Endometrial microvascular endothelial cells (primary cell): Measurements from ENCODE around the gene ADD1. TPM values are rescaled to one million over a fixed set of nuclear protein-coding genes. Genes with fewer than 3 reads are reported as not detected.

ENCODE experiments used
- in situ Hi-C: cut with HindIII; loops from 2 replicates; pipeline ENCODE4 v1.10.0; 2017; ENCODE audit warnings: low sequenced_read_pairs, low pct_unique_long_range_greater_than_20kb; ENCODE audit errors: inconsistent ontology term
- total RNA-seq: library from RNA; depleted of rRNA; stranded (reverse); fragments of >200 nt; gene quantifications from one replicate; pipeline ENCODE4 v1.2.3, GENCODE V29; 2015; ENCODE audit errors: inconsistent ontology term

ADD1 gene
- total RNA-seq, 1 donor from 2014 or later, result 182 TPM

DNA sequence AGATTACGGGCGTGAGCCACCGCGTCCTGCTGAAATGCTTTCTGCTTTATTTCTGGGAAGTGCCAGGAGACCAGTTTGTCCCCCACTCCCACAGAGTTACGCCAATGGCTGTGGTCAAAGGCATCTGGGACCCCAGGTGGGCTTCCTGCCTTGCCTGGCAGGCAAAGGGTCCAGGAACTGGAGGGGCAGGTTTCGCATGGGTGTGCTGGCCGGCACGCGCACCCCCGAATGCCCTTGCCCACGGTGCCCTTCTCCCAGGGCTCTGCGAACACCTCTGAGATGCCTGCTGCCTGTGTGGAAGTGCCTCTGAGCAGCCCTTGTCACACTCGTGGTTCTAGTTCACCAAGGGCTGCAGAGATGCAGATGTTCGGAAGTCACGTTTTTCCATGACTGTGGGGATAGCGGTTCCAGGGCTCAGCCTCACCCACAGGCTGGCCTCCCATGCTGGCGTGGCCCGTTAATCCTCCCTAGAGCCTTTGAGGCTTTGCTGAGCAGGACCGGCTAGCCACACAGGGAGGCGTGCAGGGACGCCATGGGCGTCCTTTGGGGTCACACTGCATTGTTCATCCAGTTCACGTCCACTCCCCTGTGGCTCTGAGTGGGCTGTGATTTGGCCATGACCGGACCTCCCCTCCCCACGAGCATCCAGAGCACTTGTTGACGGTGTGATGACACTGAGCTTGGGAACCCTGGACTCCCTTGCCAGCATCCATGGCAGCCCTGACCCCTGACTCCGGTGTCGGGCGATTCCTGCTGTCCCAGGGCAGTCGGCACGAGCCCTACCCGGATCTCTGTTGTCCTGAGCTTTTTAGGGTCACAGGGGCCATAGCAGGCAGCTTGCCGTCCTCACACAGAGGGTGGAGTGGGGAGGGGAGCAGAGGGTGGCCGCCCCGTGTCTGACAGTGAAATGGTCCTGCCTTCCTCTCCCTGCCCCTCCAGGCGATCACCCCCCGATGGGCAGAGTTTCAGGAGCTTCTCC lies 12.7 kb upstream of the ADD1 start:
- in situ Hi-C loops, result no loop called here

GRCh38 chr4:2831611-2832308 lies 11.9 kb upstream of the ADD1 start:
- in situ Hi-C loops, result no loop called here

DNA sequence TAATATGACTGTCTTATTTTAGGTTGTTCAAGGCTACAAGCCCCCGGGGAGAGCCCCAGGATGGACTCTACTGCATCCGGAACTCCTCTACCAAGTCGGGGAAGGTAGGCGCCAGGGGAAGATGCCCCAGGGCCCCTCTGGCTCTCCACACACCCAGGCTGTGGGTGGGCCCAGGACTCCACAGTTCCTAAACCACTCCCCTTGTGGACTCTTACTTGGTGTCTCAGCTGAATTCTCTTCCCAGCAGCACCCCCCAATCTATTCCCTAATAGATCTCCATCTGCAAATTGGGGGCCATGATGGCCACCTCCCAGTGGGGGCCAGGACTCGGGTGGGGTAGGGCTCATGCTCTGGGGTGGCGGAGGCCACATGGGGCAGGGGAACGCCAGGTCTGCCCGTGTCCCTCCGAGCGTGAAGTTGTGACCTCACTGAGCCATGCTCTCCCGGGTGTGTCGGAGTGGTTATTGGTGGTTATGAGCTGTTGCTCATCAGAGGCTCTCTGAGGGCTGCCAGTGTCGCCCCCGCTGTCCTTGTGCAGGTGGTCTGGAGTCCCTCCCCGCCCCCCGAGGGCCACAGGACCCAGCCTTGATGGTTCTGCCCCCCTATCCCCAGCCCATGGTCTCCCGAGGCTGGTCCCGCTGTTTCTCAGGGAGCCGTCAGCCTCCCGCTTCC lies 11.2 kb upstream of the ADD1 start:
- in situ Hi-C loops, result no loop called here

- in situ Hi-C loops, result no loop called here
Observed at GRCh38 chr4:2832981-2833670, 10.5 kb upstream of the ADD1 start.

DNA sequence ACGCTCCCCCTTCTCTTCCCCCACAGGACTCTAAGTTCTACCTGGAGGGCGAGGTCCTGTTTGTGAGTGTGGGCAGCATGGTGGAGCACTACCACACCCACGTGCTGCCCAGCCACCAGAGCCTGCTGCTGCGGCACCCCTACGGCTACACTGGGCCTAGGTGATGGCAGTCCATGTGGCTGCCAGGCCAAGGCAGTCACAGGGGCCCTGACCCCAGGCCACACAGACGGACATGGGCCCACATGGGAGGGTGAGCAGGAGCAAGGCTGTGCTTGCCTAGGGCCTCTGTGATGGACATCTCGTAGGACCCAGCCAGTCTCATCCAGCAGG lies 10.0 kb upstream of the ADD1 start:
- in situ Hi-C loops, result no loop called here

- in situ Hi-C loops, result no loop called here
Observed at GRCh38 chr4:2834001-2834921, 9.4 kb upstream of the ADD1 start.

DNA sequence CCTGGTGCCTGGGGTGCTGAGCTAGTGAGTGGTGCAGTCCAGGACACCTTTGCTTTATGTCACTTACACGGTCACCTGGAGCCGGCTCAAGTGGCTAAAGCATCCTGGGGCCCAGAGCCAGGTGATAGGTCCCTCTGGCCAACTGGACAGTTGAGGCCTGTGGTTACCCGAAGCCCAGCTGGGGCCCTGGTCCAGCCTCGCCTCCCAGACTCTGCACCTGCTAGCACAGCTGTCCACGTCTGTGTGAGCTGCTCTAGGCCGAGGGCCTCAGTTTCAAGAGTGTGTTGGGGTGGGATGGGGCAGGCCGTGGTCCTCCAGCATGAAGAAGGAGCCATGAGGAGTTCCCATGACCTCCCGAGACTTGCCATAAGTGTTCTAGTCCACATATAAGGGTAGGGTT lies 7.7 kb upstream of the ADD1 start:
- in situ Hi-C loops, result no loop called here

DNA sequence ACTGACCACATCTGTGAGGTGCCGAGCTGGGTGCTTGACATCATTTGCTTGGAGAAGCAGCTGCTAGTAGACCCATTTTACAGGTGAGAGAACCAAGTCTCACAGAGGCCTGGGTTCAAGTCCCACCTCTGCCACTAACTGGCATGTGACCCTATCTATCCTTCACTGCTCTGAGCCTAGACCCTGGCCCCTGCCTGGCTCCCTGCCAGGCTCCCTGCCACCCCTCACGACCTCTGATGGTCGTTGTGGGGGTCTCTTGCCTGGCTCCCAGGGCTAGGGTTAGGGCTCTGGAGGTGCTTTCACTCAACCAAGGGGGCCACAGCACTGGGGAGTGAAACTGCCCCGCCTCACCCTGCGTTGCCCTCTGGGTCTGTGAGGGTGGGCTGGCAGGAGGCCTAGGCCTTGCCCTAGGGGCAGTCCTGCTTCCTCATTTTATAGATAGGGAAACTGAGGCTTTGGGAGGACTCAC lies 7.2 kb upstream of the ADD1 start:
- in situ Hi-C loops, result no loop called here

DNA sequence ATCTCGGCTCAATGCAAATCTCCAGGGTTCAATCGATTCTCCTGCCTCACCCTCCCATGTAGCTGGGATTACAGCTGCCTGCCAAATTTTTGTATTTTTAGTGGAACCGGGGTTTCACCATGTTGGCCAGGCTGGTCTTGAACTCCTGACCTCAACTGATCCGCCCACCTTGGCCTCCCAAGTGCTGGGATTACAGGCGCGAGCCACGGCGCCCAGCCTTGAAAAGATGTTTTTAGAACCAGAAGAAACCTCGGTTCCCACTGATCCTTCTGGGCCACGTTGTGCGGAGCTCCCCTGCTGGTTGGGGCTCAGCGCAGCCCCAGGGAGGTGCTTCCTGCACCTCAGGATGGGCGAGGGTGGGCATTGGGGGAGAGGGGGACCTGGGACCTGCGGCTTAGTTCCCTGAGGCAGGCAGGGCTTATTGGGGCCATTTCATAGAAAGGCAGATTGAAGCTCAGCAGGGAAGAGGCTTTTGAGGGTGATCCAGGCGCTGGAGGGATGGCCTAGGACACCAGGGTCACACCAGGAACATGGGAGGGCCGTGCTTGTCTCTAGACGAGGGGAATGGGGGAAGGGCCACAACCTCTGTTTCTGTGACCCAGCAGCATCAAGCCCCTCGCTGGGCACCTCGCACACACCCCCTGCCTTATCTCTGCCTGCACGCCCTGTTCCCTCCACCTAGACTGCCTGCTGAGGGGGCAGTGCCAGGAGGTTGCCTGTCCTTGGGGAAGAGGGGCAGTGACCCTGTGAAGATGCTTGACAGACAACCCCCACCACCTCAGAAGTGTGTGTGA lies 6.3 kb upstream of the ADD1 start:
- in situ Hi-C loops, result no loop called here

GRCh38 chr4:2837904-2838496 lies 5.6 kb upstream of the ADD1 start:
- in situ Hi-C loops, result no loop called here

DNA sequence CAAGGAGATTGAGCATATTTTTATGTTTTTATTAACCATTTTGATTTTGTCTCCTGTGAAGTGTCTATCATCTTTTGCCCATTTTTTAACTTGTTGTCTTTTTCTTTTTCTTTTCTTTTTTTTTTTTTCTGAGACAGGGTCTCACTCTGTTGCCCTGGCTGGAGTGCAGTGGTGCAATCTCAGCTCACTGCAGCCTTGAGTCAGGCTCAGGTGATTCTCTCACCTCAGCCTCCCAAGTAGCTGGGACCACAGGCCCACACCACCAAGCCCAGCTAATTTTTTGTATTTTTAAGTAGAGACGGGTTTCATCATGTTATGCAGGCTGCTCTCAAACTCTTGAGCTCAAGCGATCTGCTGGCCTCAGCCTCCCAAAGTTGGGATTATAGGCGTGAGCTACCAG lies 4.6 kb upstream of the ADD1 start:
- in situ Hi-C loops, result no loop called here

DNA sequence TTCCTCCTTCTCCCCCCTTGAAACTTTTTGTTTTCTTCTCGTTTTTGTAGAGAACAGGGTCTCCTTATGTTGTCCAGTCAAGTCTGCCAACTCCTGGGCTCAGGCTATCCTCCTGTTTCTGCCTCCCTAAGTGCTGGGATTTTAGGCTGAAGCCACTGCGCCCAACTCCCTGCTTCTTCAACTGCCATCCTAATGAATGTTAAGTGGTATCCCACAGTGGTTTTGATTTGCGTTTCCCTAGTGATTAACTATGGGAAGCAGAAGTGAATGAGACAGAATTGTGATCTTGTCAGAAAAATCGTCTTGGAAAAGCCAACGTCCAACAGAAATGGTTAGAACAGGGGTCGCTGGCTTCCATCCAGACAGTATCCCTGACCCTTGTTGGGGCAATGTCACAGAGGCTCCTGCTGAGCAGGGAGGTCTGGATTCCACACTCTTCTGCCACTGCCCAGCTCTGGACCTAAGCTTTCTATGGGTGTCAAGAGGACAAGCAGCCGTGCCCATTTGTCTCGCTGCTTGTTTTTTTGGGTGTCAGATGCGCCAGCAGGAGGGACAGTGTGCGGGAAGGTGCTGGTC lies 869 bp upstream of the ADD1 start:
- in situ Hi-C loops, result no loop called here

GRCh38 chr4:2843941-2844584 lies 419 bp downstream of the ADD1 start:
- in situ Hi-C loops, result no loop called here

DNA sequence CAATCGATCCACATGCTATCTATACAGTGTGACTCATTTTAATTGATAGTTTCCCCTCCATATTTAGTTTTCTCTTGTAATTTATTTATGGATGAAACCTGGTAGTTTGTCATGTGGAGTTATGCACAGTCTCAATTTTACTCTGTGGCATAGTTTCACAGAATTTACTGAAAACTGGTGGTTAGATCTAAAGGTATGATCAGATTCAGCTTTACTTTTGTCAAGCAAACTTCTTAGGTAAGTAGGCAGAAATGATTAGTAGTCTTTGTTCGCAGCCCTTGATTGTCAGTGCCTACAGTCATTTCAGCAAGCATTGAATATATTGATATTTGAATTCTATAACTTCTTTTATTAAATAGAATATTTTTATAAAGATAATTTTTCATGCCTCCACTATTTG lies 2.5 kb downstream of the ADD1 start:
- in situ Hi-C loops, result no loop called here

DNA sequence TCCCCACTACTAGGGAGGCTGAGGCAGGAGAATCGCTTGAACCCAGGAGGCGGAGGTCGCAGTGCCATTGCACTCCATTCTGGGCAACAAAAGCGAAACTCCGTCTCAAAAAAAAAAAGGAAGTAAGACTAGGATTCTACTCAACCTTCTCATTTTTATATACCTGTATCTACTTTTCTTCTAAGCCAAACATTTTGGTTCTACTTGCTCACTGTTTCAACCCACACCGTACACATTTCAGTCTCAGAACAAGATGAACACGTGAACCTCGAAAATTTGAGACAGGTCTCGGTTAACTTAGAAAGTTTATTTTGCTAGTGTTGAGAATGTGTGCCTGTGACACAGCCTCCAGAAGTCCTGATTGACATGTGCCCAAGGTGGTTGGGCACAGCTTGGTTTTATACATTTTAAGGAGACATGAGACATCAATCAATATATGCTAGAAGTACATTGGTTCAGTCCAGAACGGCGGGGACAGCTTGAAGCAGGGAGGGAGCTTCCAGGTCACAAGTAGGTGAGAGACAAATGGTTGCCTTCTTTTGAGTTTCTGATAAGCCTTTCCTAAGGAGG lies 3.7 kb downstream of the ADD1 start:
- in situ Hi-C loops, result no loop called here

- in situ Hi-C loops, result no loop called here
Observed at GRCh38 chr4:2848449-2848848, 4.8 kb downstream of the ADD1 start.
